ENCODE data around the gene SH3YL1.

DNA sequence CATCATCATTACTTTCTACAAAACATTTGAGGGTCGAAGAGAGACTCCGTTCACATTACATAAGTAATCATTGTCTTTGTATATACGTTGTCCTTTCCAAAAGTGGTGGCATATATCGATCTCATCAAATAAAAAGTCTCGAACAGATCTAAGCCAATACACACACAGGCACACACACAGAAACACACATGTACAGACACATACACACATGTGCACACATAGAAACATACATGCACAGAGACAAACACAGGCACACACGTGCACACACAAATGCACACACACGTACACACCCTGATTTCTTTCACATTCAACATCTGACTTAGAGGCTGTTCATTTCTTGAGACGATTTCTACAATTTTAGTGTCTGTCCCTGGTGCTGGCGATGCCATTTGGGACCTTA lies 41.5 kb upstream of the SH3YL1 start:
- TF ChIP-seq, protein P1, sequence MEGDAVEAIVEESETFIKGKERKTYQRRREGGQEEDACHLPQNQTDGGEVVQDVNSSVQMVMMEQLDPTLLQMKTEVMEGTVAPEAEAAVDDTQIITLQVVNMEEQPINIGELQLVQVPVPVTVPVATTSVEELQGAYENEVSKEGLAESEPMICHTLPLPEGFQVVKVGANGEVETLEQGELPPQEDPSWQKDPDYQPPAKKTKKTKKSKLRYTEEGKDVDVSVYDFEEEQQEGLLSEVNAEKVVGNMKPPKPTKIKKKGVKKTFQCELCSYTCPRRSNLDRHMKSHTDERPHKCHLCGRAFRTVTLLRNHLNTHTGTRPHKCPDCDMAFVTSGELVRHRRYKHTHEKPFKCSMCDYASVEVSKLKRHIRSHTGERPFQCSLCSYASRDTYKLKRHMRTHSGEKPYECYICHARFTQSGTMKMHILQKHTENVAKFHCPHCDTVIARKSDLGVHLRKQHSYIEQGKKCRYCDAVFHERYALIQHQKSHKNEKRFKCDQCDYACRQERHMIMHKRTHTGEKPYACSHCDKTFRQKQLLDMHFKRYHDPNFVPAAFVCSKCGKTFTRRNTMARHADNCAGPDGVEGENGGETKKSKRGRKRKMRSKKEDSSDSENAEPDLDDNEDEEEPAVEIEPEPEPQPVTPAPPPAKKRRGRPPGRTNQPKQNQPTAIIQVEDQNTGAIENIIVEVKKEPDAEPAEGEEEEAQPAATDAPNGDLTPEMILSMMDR (conservative IDR thresholded peaks at IDR 0.05; ENCODE audit: low read depth, low read length): no peak
- no peak for TF ChIP-seq EZH2 (IDR thresholded peaks at IDR 0.05; ENCODE audit: borderline replicate concordance, low read depth, low read length, poor library complexity, severe bottlenecking)

Measured in A673 (cell line).